Hair follicular keratinocyte (primary cell): Measurements from ENCODE around the gene DHX35. TPM values are rescaled to one million over a fixed set of nuclear protein-coding genes. Genes with fewer than 3 reads are reported as not detected.

Experiments used
- total RNA-seq: library from RNA; depleted of rRNA; stranded (reverse); fragments of >200 nt; gene quantifications from 2 replicates; pipeline ENCODE4 v1.2.3, GENCODE V29; 2015

DHX35 gene, protein sequence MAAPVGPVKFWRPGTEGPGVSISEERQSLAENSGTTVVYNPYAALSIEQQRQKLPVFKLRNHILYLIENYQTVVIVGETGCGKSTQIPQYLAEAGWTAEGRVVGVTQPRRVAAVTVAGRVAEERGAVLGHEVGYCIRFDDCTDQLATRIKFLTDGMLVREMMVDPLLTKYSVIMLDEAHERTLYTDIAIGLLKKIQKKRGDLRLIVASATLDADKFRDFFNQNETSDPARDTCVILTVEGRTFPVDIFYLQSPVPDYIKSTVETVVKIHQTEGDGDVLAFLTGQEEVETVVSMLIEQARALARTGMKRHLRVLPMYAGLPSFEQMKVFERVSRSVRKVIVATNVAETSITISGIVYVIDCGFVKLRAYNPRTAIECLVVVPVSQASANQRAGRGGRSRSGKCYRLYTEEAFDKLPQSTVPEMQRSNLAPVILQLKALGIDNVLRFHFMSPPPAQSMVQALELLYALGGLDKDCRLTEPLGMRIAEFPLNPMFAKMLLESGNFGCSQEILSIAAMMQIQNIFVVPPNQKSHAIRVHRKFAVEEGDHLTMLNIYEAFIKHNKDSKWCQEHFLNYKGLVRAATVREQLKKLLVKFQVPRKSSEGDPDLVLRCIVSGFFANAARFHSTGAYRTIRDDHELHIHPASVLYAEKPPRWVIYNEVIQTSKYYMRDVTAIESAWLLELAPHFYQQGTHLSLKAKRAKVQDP
- 9.8 and 14.7 TPM in 2 replicates for total RNA-seq

GRCh38 chr20:38962044-38962927, at the start of gene DHX35:
Gene DHX35, plus strand, starts transcription at chr20:38962344. Its CDS starts 24 bp downstream, at chr20:38962368.

DNA sequence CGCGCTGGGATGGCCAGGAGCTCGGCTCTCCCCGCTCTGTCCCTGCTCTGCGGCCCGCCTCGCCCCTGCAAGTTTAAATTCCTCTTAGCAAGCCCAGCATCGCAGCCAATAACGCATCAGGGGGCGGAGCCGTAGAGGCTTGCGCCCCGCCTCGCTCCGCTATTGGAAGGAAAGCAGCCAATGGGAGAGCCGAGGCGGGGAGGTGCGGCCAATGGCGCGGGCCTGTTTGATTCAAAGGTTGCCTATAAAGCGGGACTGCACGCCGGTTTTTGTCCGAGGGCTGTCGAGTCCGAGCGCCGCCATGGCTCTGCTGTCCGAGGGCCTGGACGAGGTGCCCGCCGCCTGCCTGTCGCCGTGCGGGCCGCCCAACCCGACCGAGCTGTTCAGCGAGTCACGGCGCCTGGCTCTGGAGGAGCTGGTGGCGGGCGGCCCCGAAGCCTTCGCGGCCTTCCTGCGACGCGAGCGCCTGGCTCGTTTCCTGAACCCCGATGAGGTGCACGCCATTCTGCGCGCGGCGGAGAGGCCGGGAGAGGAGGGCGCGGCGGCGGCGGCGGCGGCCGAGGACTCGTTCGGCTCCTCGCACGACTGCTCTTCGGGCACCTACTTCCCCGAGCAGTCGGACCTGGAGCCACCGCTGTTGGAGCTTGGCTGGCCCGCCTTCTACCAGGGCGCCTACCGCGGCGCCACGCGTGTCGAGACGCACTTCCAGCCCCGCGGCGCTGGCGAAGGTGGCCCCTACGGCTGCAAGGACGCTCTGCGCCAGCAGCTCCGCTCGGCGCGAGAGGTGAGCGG, 35.8 kb upstream of the DHX35 start, which contains the start of gene FAM83D:
TSS of gene FAM83D (plus strand) at position 276 of the 792 bp plus-strand sequence. CDS start at position 302, 26 bp downstream.

Other genes with a start within 250 kb of the DHX35 start
- gene SLC32A1, start 237.9 kb upstream of the DHX35 start, total RNA-seq = not detected in 2 replicates
- gene ACTR5, start 213.9 kb upstream of the DHX35 start, total RNA-seq = 7.3 and 8.9 TPM in 2 replicates
- gene PPP1R16B, start 156.6 kb upstream of the DHX35 start, total RNA-seq = not detected in 2 replicates
- gene FAM83D, start 35.9 kb upstream of the DHX35 start, total RNA-seq = 17.0 and 68.2 TPM in 2 replicates